IMR-90 (cell line): ENCODE measurements around the gene RIPK1. TPM values are rescaled to one million over a fixed set of nuclear protein-coding genes. Genes with fewer than 3 reads are reported as not detected.

ENCODE experiments used
- ATAC-seq: fragments of 200-7000 bp; cut with Tn5 transposase; 2 replicates; pipeline ENCODE4 v1.9.1; 2020; ENCODE audit warnings: low read depth, mild to moderate bottlenecking, moderate library complexity
- BruUV-seq: library from RNA; stranded (reverse); fragments of 400-500 nt; replicated peaks from 2 replicates; lab custom pipeline; 2021; lab: Mats Ljungman, UMichigan
- CTCF ChIA-PET: fragments of 300-600 bp; formaldehyde crosslinking; extraction: SDS; loops from one replicate; lab custom pipeline; 2021; ENCODE audit warnings: antibody characterized with exemption; lab: Yijun Ruan, JAX
- POLR2A ChIA-PET: fragments of 300-600 bp; sonication (Branson Sonifier 250); formaldehyde crosslinking; loops from one replicate; lab custom pipeline; 2022; ENCODE audit warnings: antibody characterized with exemption; ENCODE audit not compliant: unreplicated experiment; lab: Charles Lee
- DNase-seq: peaks from one replicate; pipeline ENCODE4 v3.0.0; 2013
- H2AFZ ChIP-seq: replicated peaks from 2 replicates; pipeline ENCODE3; 2013; ENCODE audit warnings: low read length, mild to moderate bottlenecking; ENCODE audit not compliant: poor library complexity
- H2AK5ac ChIP-seq: 2 replicates; pipeline ENCODE4 v1.6.1; 2013; ENCODE audit warnings: low read depth, low read length, inconsistent platforms
- H2AK9ac ChIP-seq: replicated peaks from 2 replicates; pipeline ENCODE3; 2013; ENCODE audit warnings: mild to moderate bottlenecking, low read depth, low read length, moderate library complexity; ENCODE audit not compliant: poor library complexity
- H2BK120ac ChIP-seq: 2 replicates; pipeline ENCODE4 v1.6.1; 2013; ENCODE audit warnings: low read depth, low read length, inconsistent platforms
- H2BK15ac ChIP-seq: 3 replicates; pipeline ENCODE4 v1.6.1; 2013; ENCODE audit warnings: low read depth, low read length, inconsistent platforms
- H2BK20ac ChIP-seq: 2 replicates; pipeline ENCODE4 v1.6.1; 2013; ENCODE audit warnings: low read depth, mild to moderate bottlenecking, inconsistent platforms, low read length, moderate library complexity
- H2BK5ac ChIP-seq: 2 replicates; pipeline ENCODE4 v1.6.1; 2013; ENCODE audit warnings: mild to moderate bottlenecking, low read depth, low read length, inconsistent platforms; ENCODE audit not compliant: poor library complexity, severe bottlenecking
- H3K14ac ChIP-seq: replicated peaks from 2 replicates; pipeline ENCODE4 v1.6.1; 2013; ENCODE audit warnings: low read depth, low read length, inconsistent platforms
- H3K18ac ChIP-seq: 2 replicates; pipeline ENCODE4 v1.6.1; 2013; ENCODE audit warnings: low read depth, low read length, control low read depth
- H3K23ac ChIP-seq: 2 replicates; pipeline ENCODE4 v1.6.1; 2013; ENCODE audit warnings: low read depth, low read length, inconsistent platforms
- H3K27ac ChIP-seq: 2 replicates; pipeline ENCODE4 v1.5.1; 2013; ENCODE audit warnings: mild to moderate bottlenecking, control low read depth, low read length; ENCODE audit not compliant: insufficient read depth
- H3K27me3 ChIP-seq: 2 replicates; pipeline ENCODE4 v1.6.1; 2013; ENCODE audit warnings: low read length; ENCODE audit not compliant: control insufficient read depth, insufficient read depth
- H3K36me3 ChIP-seq: 2 replicates; pipeline ENCODE4 v1.6.1; 2013; ENCODE audit warnings: low read length, mixed read lengths; ENCODE audit not compliant: control insufficient read depth, insufficient read depth
- H3K4ac ChIP-seq: 2 replicates; pipeline ENCODE4 v1.6.1; 2013; ENCODE audit warnings: low read depth, low read length, inconsistent platforms
- H3K4me1 ChIP-seq: 2 replicates; pipeline ENCODE4 v1.6.1; 2013; ENCODE audit warnings: low read length, mixed read lengths; ENCODE audit not compliant: control insufficient read depth, insufficient read depth
- H3K4me2 ChIP-seq: 2 replicates; pipeline ENCODE4 v1.6.1; 2013; ENCODE audit warnings: low read depth, mild to moderate bottlenecking, control low read depth, low read length, moderate library complexity
- H3K4me3 ChIP-seq: 2 replicates; pipeline ENCODE4 v1.5.1; 2013; ENCODE audit warnings: low read depth, mild to moderate bottlenecking, control low read depth, low read length, moderate library complexity; ENCODE audit not compliant: insufficient read depth
- H3K56ac ChIP-seq: 2 replicates; pipeline ENCODE4 v1.6.1; 2013; ENCODE audit warnings: low read length, inconsistent platforms; ENCODE audit not compliant: insufficient read depth; ENCODE audit errors: extremely low read depth
- H3K79me1 ChIP-seq, 2 experiments: 2 replicates each; pipeline ENCODE4 v1.6.1; 2013; ENCODE audit warnings: low read length in 2 of 2, inconsistent platforms in 1 of 2, low read depth in 1 of 2
- H3K9ac ChIP-seq: 2 replicates; pipeline ENCODE4 v1.6.1; 2013; ENCODE audit warnings: low read depth, low read length, control low read depth
- H3K9me1 ChIP-seq: 2 replicates; pipeline ENCODE4 v1.6.1; 2013; ENCODE audit warnings: low read length, inconsistent platforms; ENCODE audit not compliant: insufficient read depth
- H3K9me3 ChIP-seq: 2 replicates; pipeline ENCODE4 v1.6.1; 2013; ENCODE audit warnings: low read length; ENCODE audit not compliant: control insufficient read depth, insufficient read depth
- H4K20me1 ChIP-seq: 2 replicates; pipeline ENCODE4 v1.6.1; 2013; ENCODE audit warnings: low read length, inconsistent platforms; ENCODE audit not compliant: insufficient read depth
- H4K5ac ChIP-seq: 2 replicates; pipeline ENCODE4 v1.6.1; 2013; ENCODE audit warnings: mild to moderate bottlenecking, low read depth, low read length, control low read depth
- H4K8ac ChIP-seq, 2 experiments: 2 replicates each; pipeline ENCODE4 v1.6.1; 2013; ENCODE audit warnings: low read depth in 2 of 2, low read length in 2 of 2, control low read depth in 1 of 2, inconsistent platforms in 1 of 2
- H4K91ac ChIP-seq: 2 replicates; pipeline ENCODE4 v1.6.1; 2013; ENCODE audit warnings: low read depth, low read length, inconsistent platforms; ENCODE audit not compliant: insufficient read depth
- BHLHE40 ChIP-seq: fragments of 150-350 bp; IDR thresholded peaks from 2 replicates; pipeline ENCODE4 v1.6.1; 2016; ENCODE audit warnings: mild to moderate bottlenecking, low read depth, low read length
- CEBPB ChIP-seq: IDR thresholded peaks from 2 replicates; pipeline ENCODE4 v1.6.1; 2012; ENCODE audit warnings: low read depth, low read length, improper control_type of control experiment
- CHD1 ChIP-seq: IDR thresholded peaks from 2 replicates; pipeline ENCODE4 v1.6.1; 2012; ENCODE audit warnings: low read depth, low read length, improper control_type of control experiment
- FOS ChIP-seq: fragments of 150-350 bp; IDR thresholded peaks from 2 replicates; pipeline ENCODE4 v1.6.1; 2016; ENCODE audit warnings: low read depth, low read length
- MAFK ChIP-seq: IDR thresholded peaks from 2 replicates; pipeline ENCODE4 v1.6.1; 2012; ENCODE audit warnings: low read depth, low read length, improper control_type of control experiment
- MAZ ChIP-seq: IDR thresholded peaks from 2 replicates; pipeline ENCODE4 v1.6.1; 2012; ENCODE audit warnings: low read depth, mild to moderate bottlenecking, low read length, improper control_type of control experiment, moderate library complexity, borderline replicate concordance
- NFE2L2 ChIP-seq: fragments of 150-350 bp; IDR thresholded peaks from 2 replicates; pipeline ENCODE4 v1.6.1; 2016; ENCODE audit warnings: low read depth, mild to moderate bottlenecking, low read length
- POLR2A ChIP-seq: IDR thresholded peaks from 2 replicates; pipeline ENCODE4 v1.6.1; 2012; ENCODE audit warnings: mild to moderate bottlenecking, low read depth, low read length
- RAD21 ChIP-seq: IDR thresholded peaks from 2 replicates; pipeline ENCODE4 v1.6.1; 2012; ENCODE audit warnings: low read length, improper control_type of control experiment
- RCOR1 ChIP-seq: IDR thresholded peaks from 2 replicates; pipeline ENCODE4 v1.6.1; 2012; ENCODE audit warnings: mild to moderate bottlenecking, low read length, improper control_type of control experiment; ENCODE audit not compliant: insufficient replicate concordance
- RFX5 ChIP-seq: IDR thresholded peaks from 2 replicates; pipeline ENCODE4 v1.8.0; 2012; ENCODE audit warnings: low read depth, mild to moderate bottlenecking, low read length, moderate library complexity
- WGBS, 2 experiments: methylation state at CpG; one replicate each; pipeline versions ENCODE4 v1.1.5 to v1.1.7; 2013; ENCODE audit warnings: missing lambda C conversion rate in 2 of 2; ENCODE audit not compliant: insufficient read length in 1 of 2; ENCODE audit errors: extremely low coverage in 2 of 2; 5-methylcytosine and 5-hydroxymethylcytosine counted together
- dilution Hi-C: fragments of 300-500 bp; cut with HindIII; formaldehyde crosslinking; loops from one replicate; pipeline ENCODE4 v1.14.3; 2018; ENCODE audit warnings: low sequenced_read_pairs; ENCODE audit not compliant: unreplicated experiment
- in situ Hi-C: fragments of 300-500 bp; cut with MboI; formaldehyde crosslinking; loops from 3 replicates; pipeline ENCODE4 v1.14.3; 2019; ENCODE audit warnings: low sequenced_read_pairs, inconsistent platforms, mixed read lengths
- intact Hi-C: fragments of 100-400 bp; cut with micrococcal nuclease; formaldehyde crosslinking; loops from 2 replicates; pipeline ENCODE4 v1.10.0; 2022
- polyA plus RNA-seq, 3 experiments: library from polyadenylated mRNA; depleted of rRNA; stranded (reverse); fragments of >200 nt; gene quantifications; 2 replicates each; pipeline ENCODE4 v1.2.3, GENCODE V29; 2012; ENCODE audit warnings: low replicate concordance in 1 of 3
- total RNA-seq: library from RNA; depleted of rRNA; stranded (reverse); fragments of >200 nt; gene quantifications from 2 replicates; pipeline ENCODE4 v1.2.3, GENCODE V29; 2012

RIPK1 gene
- total and polyA plus RNA-seq, 2 of the 4 experiments (the other 2 are of a cell fraction) = 12.6 to 25.6 TPM

GRCh38 chr6:3144571-3144970 lies 76.3 kb downstream of the RIPK1 start:
- Histone ChIP-seq H3K4me3 (no peak overlapping the region), H4K91ac (no peak overlapping the region)
- in situ Hi-C loops = loop anchor here (25.0 kb wide), 1 partner anchor 593 kb away; no protein-coding TSS in a partner anchor

More at GRCh38 chr6:3144571-3144970, 76.3 kb downstream of the RIPK1 start:
- Histone ChIP-seq H3K27me3 (no peaks in the 10 kb centered on the region), H2BK5ac (no peak overlapping the region), H3K23ac (no peak overlapping the region), H3K4me2 (no peak overlapping the region), H2AK5ac (no peak overlapping the region), H2BK15ac (no peak overlapping the region), H4K8ac (no peak overlapping the region), H2AK9ac (no peak overlapping the region), H2AFZ (no peak overlapping the region), H4K20me1 (no peaks in the 10 kb centered on the region), H3K56ac (no peak overlapping the region), H3K18ac (no peak overlapping the region), H3K36me3 (peaks cover 23% of the 10 kb centered on the region), H3K79me1 (no peaks in the 10 kb centered on the region; a peak in 1 of 4 replicates), H3K4ac (no peak overlapping the region), H3K9me1 (peaks cover 3% of the 10 kb centered on the region; the same call in 1 of the 2 replicates), H3K27ac (no peak overlapping the region), H3K9me3 (no peaks in the 10 kb centered on the region), H2BK120ac (no peak overlapping the region), H3K4me1 (peaks cover under 1% of the 10 kb centered on the region; the same call in 1 of the 2 replicates), H4K5ac (no peak overlapping the region), H3K14ac (no peak overlapping the region), H3K9ac (no peak overlapping the region), H2BK20ac (no peak overlapping the region)
- DNase-seq (no peak), ATAC-seq (no peak)
- WGBS, 2 experiments = 92% methylated on average over 2 of the region's 8 CpGs; no CpG with 5 or more reads in 1 of the 2 experiments
- ChIA-PET POLR2A (no interaction called here), CTCF (interaction anchor here (0.7 kb wide), 1 partner anchor 44 kb away, joined by 4 read pairs; no protein-coding TSS in a partner anchor)
- intact Hi-C loops = no loop called here
- dilution Hi-C loops = no loop called here
- BruUV-seq = no TSS peak
- TF ChIP-seq NFE2L2 (no peak), RAD21 (no peak), FOS (no peak), MAZ (no peak), MAFK (no peak), POLR2A (no peak), RFX5 (no peak), BHLHE40 (no peak), CHD1 (no peak), RCOR1 (no peak), CEBPB (no peak)
